Posterior cingulate gyrus (tissue), 11 donors: ENCODE data around the gene SPNS3.
A peak's percentile ranks its signal among the peaks of the same experiment; 100 is the strongest.

Source experiments
- DNase-seq, 10 donors: peaks; one replicate each; pipeline versions ENCODE4 v3.0.0 to v3.0.0-alpha.2; 2020 to 2021; ENCODE audit warnings: mixed read lengths in 3 of 10
- intact Hi-C: fragments of 100-400 bp; cut with DNase I; formaldehyde crosslinking; loops from one replicate; pipeline ENCODE4 v1.15.1; 2023

Gene SPNS3, protein sequence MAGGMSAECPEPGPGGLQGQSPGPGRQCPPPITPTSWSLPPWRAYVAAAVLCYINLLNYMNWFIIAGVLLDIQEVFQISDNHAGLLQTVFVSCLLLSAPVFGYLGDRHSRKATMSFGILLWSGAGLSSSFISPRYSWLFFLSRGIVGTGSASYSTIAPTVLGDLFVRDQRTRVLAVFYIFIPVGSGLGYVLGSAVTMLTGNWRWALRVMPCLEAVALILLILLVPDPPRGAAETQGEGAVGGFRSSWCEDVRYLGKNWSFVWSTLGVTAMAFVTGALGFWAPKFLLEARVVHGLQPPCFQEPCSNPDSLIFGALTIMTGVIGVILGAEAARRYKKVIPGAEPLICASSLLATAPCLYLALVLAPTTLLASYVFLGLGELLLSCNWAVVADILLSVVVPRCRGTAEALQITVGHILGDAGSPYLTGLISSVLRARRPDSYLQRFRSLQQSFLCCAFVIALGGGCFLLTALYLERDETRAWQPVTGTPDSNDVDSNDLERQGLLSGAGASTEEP

GRCh38 chr17:4433515-4434031, at the start of gene SPNS3:
Gene SPNS3, plus strand, starts transcription at chr17:4433940. Its CDS starts 28 bp downstream, at chr17:4433968.
- intact Hi-C loops = no loop called here
- DNase-seq = no peak

- intact Hi-C loops = no loop called here
- DNase-seq = no peak
These were observed 47.3 kb upstream of the SPNS3 start for GRCh38 chr17:4386406-4386805.

DNA sequence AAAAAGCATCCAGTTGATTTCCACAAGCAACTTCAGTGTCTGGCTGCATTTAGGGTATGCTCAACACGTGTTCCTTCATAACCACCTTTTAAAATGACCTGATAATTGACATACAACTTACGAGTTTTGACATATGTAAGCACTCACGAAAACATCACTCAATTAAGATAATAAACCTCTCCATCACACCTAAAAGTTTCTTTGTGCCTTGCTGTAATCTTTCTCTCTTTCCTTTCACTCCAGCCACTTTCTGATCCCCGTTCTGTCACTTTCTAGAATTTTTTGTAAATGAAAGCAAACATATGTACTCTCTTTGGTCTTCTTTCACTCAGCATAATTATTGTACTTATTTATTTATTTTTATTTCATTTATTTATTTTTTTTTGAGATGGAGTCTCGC, 46.6 kb upstream of the SPNS3 start:
- intact Hi-C loops = no loop called here
- DNase-seq = no peak

DNA sequence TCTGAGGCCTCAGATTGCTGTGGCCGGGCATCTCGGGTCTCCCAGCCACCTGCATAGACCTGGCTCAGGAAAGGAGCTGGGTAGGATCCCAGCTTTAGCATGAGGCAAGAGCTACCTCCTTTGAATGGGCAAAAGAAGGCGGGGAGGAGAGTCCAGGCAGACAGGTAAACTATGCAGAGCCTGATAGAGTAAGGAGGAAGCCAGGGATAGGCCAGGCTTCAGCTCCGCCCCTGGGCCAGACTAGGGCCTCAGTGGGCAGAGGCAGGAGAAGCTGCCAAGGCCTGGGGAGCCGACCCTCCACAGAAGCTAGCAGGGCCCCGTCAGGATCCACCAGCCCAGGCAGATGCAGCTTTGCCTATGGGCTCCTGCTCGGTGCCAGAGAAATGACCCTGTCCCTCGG, 44.7 kb upstream of the SPNS3 start:
- intact Hi-C loops = no loop called here
- no peak for DNase-seq

DNA sequence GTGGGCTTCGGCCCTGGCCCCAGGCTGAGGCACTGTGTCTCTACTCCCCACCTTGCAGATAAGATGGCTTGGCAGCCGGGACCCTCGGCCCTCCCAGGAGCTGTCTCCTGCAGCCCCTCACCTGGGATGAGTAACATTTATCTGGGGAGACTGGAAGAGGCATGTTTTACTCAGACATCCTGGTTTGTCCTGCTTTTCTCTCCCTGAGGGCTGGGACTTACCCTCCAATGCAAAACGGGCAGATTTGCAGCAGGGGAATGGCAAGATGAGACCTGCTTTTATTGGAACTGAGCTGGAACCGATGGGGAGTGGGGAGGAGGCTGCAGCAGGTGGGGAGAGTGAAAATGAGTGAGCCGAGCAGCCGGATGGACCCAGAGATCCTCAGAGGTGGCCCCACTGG, 39.9 kb upstream of the SPNS3 start:
- intact Hi-C loops = no loop called here
- DNase-seq = no peak

GRCh38 chr17:4394208-4395110, 39.3 kb upstream of the SPNS3 start:
- intact Hi-C loops = no loop called here
- no peak for DNase-seq

GRCh38 chr17:4395111-4395478, 38.6 kb upstream of the SPNS3 start:
- intact Hi-C loops = no loop called here
- no peak for DNase-seq

DNA sequence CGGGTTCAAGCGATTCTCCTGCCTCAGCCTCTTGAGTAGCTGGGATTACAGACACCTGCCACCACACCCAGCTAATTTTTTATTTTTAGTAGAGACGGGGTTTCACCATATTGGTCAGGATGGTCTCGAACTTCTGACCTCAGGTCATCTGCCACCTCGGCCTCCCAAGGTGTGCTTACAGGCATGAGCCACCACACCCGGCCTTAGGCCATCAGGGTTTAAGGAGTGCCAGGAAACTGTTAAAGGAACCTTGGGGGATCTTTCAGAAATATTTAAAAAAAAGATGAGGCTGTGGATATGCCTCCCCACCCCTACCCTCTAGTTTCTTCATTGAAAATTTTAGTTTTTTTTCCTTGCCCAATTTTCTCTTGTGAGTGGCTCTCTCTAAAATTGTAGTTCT, 35.9 kb upstream of the SPNS3 start:
- DNase-seq = peak in 1 of 10 donors; percentile 33
- intact Hi-C loops = no loop called here

- intact Hi-C loops = no loop called here
- DNase-seq = no peak
These were observed 28.6 kb upstream of the SPNS3 start for GRCh38 chr17:4405038-4405669.

GRCh38 chr17:4405699-4406098, 28.0 kb upstream of the SPNS3 start:
- DNase-seq = peak in 1 of 10 donors; percentile 16
- intact Hi-C loops = no loop called here

GRCh38 chr17:4406386-4406785, 27.4 kb upstream of the SPNS3 start:
- peak in 1 of 10 donors; percentile 24 for DNase-seq
- intact Hi-C loops = no loop called here

- intact Hi-C loops = no loop called here
- no peak for DNase-seq
These were observed 26.5 kb upstream of the SPNS3 start for GRCh38 chr17:4407216-4407615.

- no peak for DNase-seq
- intact Hi-C loops = no loop called here
These were observed 25.9 kb upstream of the SPNS3 start for GRCh38 chr17:4407851-4408250.

- intact Hi-C loops = loop anchor here (10.0 kb wide), 1 partner anchor 105 kb away; no protein-coding TSS in a partner anchor
- no peak for DNase-seq
These were observed 24.1 kb upstream of the SPNS3 start for GRCh38 chr17:4409659-4410058.

- intact Hi-C loops = loop anchor here (10.0 kb wide), 1 partner anchor 106 kb away; no protein-coding TSS in a partner anchor
- no peak for DNase-seq
These were observed 22.5 kb upstream of the SPNS3 start for GRCh38 chr17:4411201-4411600.

DNA sequence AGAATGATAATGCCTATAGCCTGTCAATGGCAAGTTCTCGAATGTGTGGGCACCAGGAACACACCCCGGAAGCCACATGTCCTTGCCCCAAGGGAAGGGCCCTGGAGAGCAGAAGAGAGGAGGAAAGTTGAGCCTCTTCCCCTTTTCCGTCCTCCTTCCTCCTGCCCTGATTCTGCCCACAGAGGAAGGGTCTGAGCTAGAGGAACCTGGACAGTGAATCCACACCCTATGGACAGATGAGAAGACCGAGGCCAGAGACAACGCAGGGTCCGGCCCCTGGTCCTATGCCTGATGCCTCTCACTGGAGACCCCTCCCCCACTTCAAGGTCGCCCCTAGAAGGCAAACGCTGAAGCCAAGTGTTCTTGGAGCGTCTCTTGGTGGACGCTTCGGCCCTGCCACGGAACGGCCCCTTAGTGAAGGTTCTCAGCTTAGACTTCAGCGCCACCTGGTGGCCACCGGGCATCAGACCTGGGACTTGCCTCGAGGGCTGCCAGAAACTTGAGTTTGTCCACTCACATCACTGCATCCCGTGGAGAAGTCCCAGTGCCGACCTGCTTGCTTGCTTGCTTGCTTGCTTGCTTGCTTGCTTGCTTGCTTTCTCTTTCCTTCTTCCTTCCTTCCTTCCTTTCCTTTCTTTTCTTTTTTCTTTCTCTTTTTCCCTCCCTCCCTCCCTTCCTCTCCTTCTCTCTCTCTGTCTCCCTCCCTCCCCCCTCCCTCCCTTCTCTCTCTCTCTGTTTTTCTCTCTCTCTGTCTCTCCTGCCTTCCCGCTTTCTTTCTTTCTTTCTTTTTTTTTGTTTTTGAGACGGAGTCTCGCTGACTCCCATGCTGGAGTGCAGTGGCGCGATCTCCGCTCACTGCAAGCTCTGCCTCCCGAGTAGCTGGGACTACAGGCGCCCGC, 20.6 kb upstream of the SPNS3 start:
- intact Hi-C loops = loop anchor here (1.0 to 10.0 kb wide), 4 partner anchors 46 to 213 kb away; partner anchors contain the start of gene UBE2G1

GRCh38 chr17:4417129-4417667, 16.5 kb upstream of the SPNS3 start:
- DNase-seq = no peak
- intact Hi-C loops = loop anchor here (10.0 kb wide), 1 partner anchor 112 kb away; no protein-coding TSS in a partner anchor

More for the DNA sequence above, 20.6 kb upstream of the SPNS3 start:
- DNase-seq = peak; percentile 83 to 98 (median 94)

DNA sequence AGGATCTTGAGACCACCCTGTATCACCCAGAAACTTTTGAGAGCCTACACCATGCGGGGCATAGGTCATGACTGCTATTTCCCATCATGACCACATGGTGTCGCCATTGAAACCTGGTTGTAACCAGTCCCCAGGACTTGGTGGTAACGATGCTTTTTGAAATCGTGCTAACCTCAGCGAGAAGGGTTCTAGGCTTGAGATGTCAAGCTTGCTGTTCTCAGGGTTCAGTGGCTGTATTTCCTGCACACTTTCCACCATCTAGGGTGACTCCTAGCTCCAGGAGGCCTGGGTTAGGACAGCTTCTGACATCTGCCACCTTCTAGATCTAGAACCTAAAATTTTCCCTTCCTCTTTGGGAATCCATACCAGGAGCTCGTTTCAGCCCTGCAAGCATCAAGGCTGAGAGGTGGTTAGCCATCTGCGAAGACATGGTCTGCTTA, 13.0 kb upstream of the SPNS3 start:
- DNase-seq = peak in 8 of 10 donors; percentile 20 to 91 (median 66)

GRCh38 chr17:4422864-4423263, 10.9 kb upstream of the SPNS3 start:
- intact Hi-C loops = loop anchor here (5.0 to 10.0 kb wide), 2 partner anchors 72 to 119 kb away; partner anchors contain the start of gene SPNS2
- DNase-seq = no peak

More for the DNA sequence above, 13.0 kb upstream of the SPNS3 start:
- intact Hi-C loops = loop anchor here (1.0 to 10.0 kb wide), 3 partner anchors 74 to 206 kb away; partner anchors contain the start of gene SPNS2
